CD14-positive monocyte (primary cell): ENCODE results near the gene MATCAP1. TPM values are rescaled to one million over a fixed set of nuclear protein-coding genes. Genes with fewer than 3 reads are reported as not detected.

Source experiments
- DNase-seq, 3 donors: peaks; one replicate each; pipeline ENCODE4 v3.0.0-alpha.2; 2011 to 2022
- H2AFZ ChIP-seq: 2 replicates; pipeline ENCODE4 v1.6.0; 2012; ENCODE audit warnings: mild to moderate bottlenecking, low read depth, low read length, inconsistent platforms; ENCODE audit not compliant: insufficient read depth, poor library complexity, severe bottlenecking
- H3K27ac ChIP-seq, 2 donors: 1 replicate in 1 of 2; 2 replicates in 1 of 2; pipeline ENCODE4 v1.5.1; 2012 to 2013; ENCODE audit warnings: low read length in 2 of 2, control low read depth in 1 of 2, inconsistent platforms in 1 of 2, low read depth in 1 of 2, mild to moderate bottlenecking in 1 of 2
- H3K27me3 ChIP-seq, 2 donors: one replicate each; pipeline versions ENCODE4 v1.6.0 to v1.6.1; 2011 to 2013; ENCODE audit warnings: low read length in 2 of 2; ENCODE audit not compliant: control insufficient read depth in 2 of 2, insufficient read depth in 2 of 2
- H3K36me3 ChIP-seq, 2 donors: replicated peaks in 1 of 2; 1 replicate in 1 of 2; 2 replicates in 1 of 2; pipeline versions ENCODE4 v1.5.1 to v1.6.1; 2012 to 2013; ENCODE audit warnings: low read length in 2 of 2, control low read depth in 1 of 2, inconsistent platforms in 1 of 2, mild to moderate bottlenecking in 1 of 2; ENCODE audit not compliant: insufficient read depth in 2 of 2, control insufficient read depth in 1 of 2
- H3K4me1 ChIP-seq, 2 donors: 1 replicate in 1 of 2; 2 replicates in 1 of 2; pipeline versions ENCODE4 v1.5.1 to v1.6.1; 2012 to 2013; ENCODE audit warnings: low read length in 2 of 2, control low read depth in 1 of 2, inconsistent platforms in 1 of 2, mild to moderate bottlenecking in 1 of 2, moderate library complexity in 1 of 2; ENCODE audit not compliant: insufficient read depth in 2 of 2, control insufficient read depth in 1 of 2
- H3K4me2 ChIP-seq: replicated peaks from 2 replicates; pipeline ENCODE3; 2012; ENCODE audit warnings: low read length, moderate library complexity, mild to moderate bottlenecking; ENCODE audit not compliant: poor library complexity, severe bottlenecking; ENCODE audit errors: extremely low read depth
- H3K4me3 ChIP-seq, 3 experiments: fragments of 200-600 bp in 1 of 3; sonication (generic) in 1 of 3; replicated peaks in 1 of 3; 1 replicate in 2 of 3; 2 replicates in 1 of 3; pipeline ENCODE4 v1.5.1; 2011 to 2013; ENCODE audit warnings: low read length in 3 of 3, mild to moderate bottlenecking in 3 of 3, control low read depth in 2 of 3, low read depth in 2 of 3, inconsistent platforms in 1 of 3, moderate library complexity in 1 of 3
- H3K79me2 ChIP-seq: 2 replicates; pipeline ENCODE4 v1.6.0; 2012; ENCODE audit warnings: mild to moderate bottlenecking, control low read depth, inconsistent platforms, low read length, moderate library complexity; ENCODE audit not compliant: insufficient read depth
- H3K9ac ChIP-seq: 2 replicates; pipeline ENCODE4 v1.6.0; 2017; ENCODE audit warnings: low read length, mild to moderate bottlenecking; ENCODE audit not compliant: insufficient read depth, poor library complexity, severe bottlenecking
- H3K9me3 ChIP-seq, 2 donors: replicated peaks in 1 of 2; 1 replicate in 1 of 2; 2 replicates in 1 of 2; pipeline versions ENCODE4 v1.5.1 to v1.6.1; 2012 to 2013; ENCODE audit warnings: low read length in 2 of 2, control low read depth in 1 of 2; ENCODE audit not compliant: control insufficient read depth in 1 of 2, insufficient read depth in 1 of 2
- H4K20me1 ChIP-seq: 2 replicates; pipeline ENCODE4 v1.6.0; 2012; ENCODE audit warnings: mild to moderate bottlenecking, low read length, control low read depth, moderate library complexity; ENCODE audit not compliant: insufficient read depth
- H3K27ac Mint-ChIP-seq, 7 donors: one replicate each; pipeline ENCODE4 v1.8.0; 2020; ENCODE audit warnings: mild to moderate bottlenecking in 7 of 7, mixed read lengths in 7 of 7, moderate library complexity in 6 of 7, inconsistent platforms in 2 of 7
- H3K27me3 Mint-ChIP-seq, 3 donors: one replicate each; pipeline ENCODE4 v1.8.0; 2021 to 2022; ENCODE audit warnings: low read depth in 3 of 3, mild to moderate bottlenecking in 3 of 3, mixed read lengths in 3 of 3, moderate library complexity in 3 of 3, inconsistent platforms in 1 of 3
- H3K36me3 Mint-ChIP-seq, 2 donors: one replicate each; pipeline ENCODE4 v1.8.0; 2020; ENCODE audit warnings: mixed read lengths in 2 of 2, inconsistent platforms in 1 of 2, mild to moderate bottlenecking in 1 of 2
- H3K4me1 Mint-ChIP-seq: one replicate; pipeline ENCODE4 v1.8.0; 2020; ENCODE audit warnings: mild to moderate bottlenecking, mixed read lengths
- H3K4me3 Mint-ChIP-seq, 2 donors: one replicate each; pipeline ENCODE4 v1.8.0; 2020; ENCODE audit warnings: mild to moderate bottlenecking in 2 of 2, mixed read lengths in 2 of 2, moderate library complexity in 1 of 2
- H3K9me3 Mint-ChIP-seq, 7 donors: one replicate each; pipeline ENCODE4 v1.8.0; 2020 to 2022; ENCODE audit warnings: mixed read lengths in 7 of 7, mild to moderate bottlenecking in 6 of 7, moderate library complexity in 6 of 7, inconsistent platforms in 2 of 7
- WGBS: methylation state at CpG from one replicate; pipeline ENCODE4 v1.1.5; 2013; ENCODE audit warnings: missing lambda C conversion rate; ENCODE audit not compliant: insufficient coverage; 5-methylcytosine and 5-hydroxymethylcytosine counted together
- intact Hi-C, 2 donors: fragments of 100-400 bp; cut with micrococcal nuclease; formaldehyde crosslinking; loops; one replicate each; pipeline versions ENCODE4 v1.15.0 to v1.15.1; 2023
- polyA plus RNA-seq, 3 donors: library from polyadenylated mRNA; depleted of rRNA in 1 of 3; unstranded in 2 of 3; stranded (reverse) in 1 of 3; fragments of 300-500 nt in 2 of 3; fragments of >200 nt in 1 of 3; fragmentation: Illumina TruSeq in 2 of 3; gene quantifications; 1 replicate in 2 of 3; 2 replicates in 1 of 3; pipeline ENCODE4 v1.2.3, GENCODE V29; 2012 to 2021
- TF ChIP-seq, protein P1 (sequence below): fragments of 200-600 bp; IDR thresholded peaks from one replicate; pipeline ENCODE4 v1.8.0; 2022; ENCODE audit warnings: antibody characterized with exemption, mild to moderate bottlenecking

The MATCAP1 gene
- polyA plus RNA-seq, 3 donors: 0.58 to 43.3 (median 0.99) TPM

DNA sequence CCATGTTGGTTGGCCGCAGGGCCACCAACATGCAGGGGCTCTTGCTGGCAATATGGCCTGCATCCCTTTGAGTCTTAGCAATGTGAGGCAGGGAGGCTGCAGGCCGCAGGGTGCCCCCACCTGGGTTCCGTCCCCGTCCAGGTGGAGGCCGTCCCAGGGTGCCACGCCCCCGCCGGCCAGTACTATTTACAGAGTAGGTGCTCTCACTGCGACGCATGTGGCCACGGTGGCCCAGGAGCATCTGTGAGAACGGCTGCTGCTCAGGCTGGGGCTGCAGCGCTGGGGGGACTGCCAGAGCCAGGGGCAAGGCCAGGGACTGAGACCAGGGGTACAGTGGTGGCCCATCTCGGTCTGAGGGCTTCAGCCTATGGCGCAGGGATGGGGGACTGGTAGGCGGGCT lies 3.6 kb downstream of the MATCAP1 start:
- no peak overlapping the region for H3K27ac Mint-ChIP-seq
- peaks cover 32 to 58% (median 42%) of the 10 kb centered on the region in 3 donors for H3K27me3 Mint-ChIP-seq
- H3K9me3 ChIP-seq: no peaks in the 10 kb centered on the region
- H3K4me1 ChIP-seq: peaks cover 42 to 53% of the 10 kb centered on the region in 2 donors
- H3K9me3 Mint-ChIP-seq: peaks cover 0 to 21% (median 5%) of the 10 kb centered on the region in 7 donors
- no peak for DNase-seq
- H3K9ac ChIP-seq: no peak overlapping the region
- peaks cover 16% of the 10 kb centered on the region for H3K4me1 Mint-ChIP-seq
- H3K27me3 ChIP-seq: peaks cover 6 to 41% of the 10 kb centered on the region in 2 donors
- H3K79me2 ChIP-seq: peaks cover 8% of the 10 kb centered on the region
- H3K4me2 ChIP-seq: no peak overlapping the region
- H2AFZ ChIP-seq: no peak overlapping the region
- no peak overlapping the region for H3K27ac ChIP-seq
- TF ChIP-seq, protein P1, sequence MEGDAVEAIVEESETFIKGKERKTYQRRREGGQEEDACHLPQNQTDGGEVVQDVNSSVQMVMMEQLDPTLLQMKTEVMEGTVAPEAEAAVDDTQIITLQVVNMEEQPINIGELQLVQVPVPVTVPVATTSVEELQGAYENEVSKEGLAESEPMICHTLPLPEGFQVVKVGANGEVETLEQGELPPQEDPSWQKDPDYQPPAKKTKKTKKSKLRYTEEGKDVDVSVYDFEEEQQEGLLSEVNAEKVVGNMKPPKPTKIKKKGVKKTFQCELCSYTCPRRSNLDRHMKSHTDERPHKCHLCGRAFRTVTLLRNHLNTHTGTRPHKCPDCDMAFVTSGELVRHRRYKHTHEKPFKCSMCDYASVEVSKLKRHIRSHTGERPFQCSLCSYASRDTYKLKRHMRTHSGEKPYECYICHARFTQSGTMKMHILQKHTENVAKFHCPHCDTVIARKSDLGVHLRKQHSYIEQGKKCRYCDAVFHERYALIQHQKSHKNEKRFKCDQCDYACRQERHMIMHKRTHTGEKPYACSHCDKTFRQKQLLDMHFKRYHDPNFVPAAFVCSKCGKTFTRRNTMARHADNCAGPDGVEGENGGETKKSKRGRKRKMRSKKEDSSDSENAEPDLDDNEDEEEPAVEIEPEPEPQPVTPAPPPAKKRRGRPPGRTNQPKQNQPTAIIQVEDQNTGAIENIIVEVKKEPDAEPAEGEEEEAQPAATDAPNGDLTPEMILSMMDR: no peak
- no peak overlapping the region for H3K4me3 Mint-ChIP-seq
- H3K36me3 Mint-ChIP-seq: peaks cover 27 to 28% of the 10 kb centered on the region in 2 donors
- intact Hi-C loops: no loop called here
- WGBS: 94% methylated on average over 14 of the region's 16 CpGs
- H4K20me1 ChIP-seq: peaks cover 26% of the 10 kb centered on the region
- H3K4me3 ChIP-seq: no peak overlapping the region
- H3K36me3 ChIP-seq: no peaks in the 10 kb centered on the region

DNA sequence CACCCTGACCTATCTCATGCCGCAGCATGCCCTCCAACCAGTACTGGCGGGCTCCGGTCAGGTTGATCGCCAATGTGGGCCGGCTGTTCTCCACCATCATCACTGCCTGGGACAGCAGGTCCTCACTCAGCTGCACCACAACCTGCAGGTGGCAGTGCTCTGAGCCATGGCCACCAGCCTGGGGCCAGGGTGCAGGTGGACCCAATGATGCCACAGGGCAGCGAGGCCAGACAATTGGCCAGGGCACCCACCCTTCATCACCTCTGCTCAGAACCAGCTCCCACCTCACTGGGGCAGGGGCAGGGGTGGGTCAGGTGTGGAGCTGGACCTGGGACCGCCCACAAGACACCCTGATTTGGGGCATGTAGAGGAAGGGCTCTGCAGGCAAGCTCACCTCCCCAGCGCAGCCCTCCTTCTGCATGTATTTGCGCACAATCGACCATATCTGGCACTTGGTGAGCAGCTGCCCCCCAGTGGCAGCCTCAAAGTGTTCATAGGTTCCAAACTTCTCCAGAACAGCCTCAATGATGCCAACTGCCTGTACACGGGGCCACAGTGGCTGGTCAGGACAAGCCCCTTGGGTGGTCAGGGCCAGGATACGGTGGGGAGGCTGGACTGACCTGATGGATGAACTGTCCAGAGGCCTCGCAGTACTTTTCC lies 4.2 kb downstream of the MATCAP1 start:
- Mint-ChIP-seq H3K36me3 (peaks cover 28 to 29% of the 10 kb centered on the region in 2 donors), H3K9me3 (peaks cover 0 to 19% (median 3%) of the 10 kb centered on the region in 7 donors), H3K4me3 (peak overlapping the region in 1 of 2 donors; percentile 91), H3K4me1 (peaks cover 15% of the 10 kb centered on the region), H3K27me3 (peaks cover 36 to 58% (median 42%) of the 10 kb centered on the region in 3 donors), H3K27ac (no peak overlapping the region)
- Histone ChIP-seq H3K36me3 (no peaks in the 10 kb centered on the region), H3K4me1 (peaks cover 42 to 53% of the 10 kb centered on the region in 2 donors), H3K79me2 (peaks cover 8% of the 10 kb centered on the region), H3K4me3 (no peak overlapping the region), H2AFZ (no peak overlapping the region), H3K27ac (no peak overlapping the region), H3K4me2 (no peak overlapping the region), H3K27me3 (peaks cover 12 to 41% of the 10 kb centered on the region in 2 donors), H3K9ac (no peak overlapping the region), H4K20me1 (peaks cover 32% of the 10 kb centered on the region), H3K9me3 (no peaks in the 10 kb centered on the region)
- TF ChIP-seq, protein P1: no peak
- DNase-seq: no peak
- intact Hi-C loops: no loop called here
- 92% methylated on average over 12 of the region's 13 CpGs for WGBS
